NB4 (cell line): Measurements from ENCODE around the gene HAPLN2.

Source experiments
- POLR2A ChIP-seq: IDR thresholded peaks from 2 replicates; pipeline ENCODE4 v1.6.1; 2011; ENCODE audit warnings: mild to moderate bottlenecking; ENCODE audit not compliant: insufficient read length; ENCODE audit errors: extremely low read depth
- TF ChIP-seq, protein P1 (sequence below): IDR thresholded peaks from one replicate; pipeline ENCODE4 v1.5.1; 2012; ENCODE audit warnings: low read depth, low read length
- TF ChIP-seq, protein P2 (sequence below): IDR thresholded peaks from 2 replicates; pipeline ENCODE4 v1.6.1; 2011; ENCODE audit warnings: low read depth, low read length

DNA sequence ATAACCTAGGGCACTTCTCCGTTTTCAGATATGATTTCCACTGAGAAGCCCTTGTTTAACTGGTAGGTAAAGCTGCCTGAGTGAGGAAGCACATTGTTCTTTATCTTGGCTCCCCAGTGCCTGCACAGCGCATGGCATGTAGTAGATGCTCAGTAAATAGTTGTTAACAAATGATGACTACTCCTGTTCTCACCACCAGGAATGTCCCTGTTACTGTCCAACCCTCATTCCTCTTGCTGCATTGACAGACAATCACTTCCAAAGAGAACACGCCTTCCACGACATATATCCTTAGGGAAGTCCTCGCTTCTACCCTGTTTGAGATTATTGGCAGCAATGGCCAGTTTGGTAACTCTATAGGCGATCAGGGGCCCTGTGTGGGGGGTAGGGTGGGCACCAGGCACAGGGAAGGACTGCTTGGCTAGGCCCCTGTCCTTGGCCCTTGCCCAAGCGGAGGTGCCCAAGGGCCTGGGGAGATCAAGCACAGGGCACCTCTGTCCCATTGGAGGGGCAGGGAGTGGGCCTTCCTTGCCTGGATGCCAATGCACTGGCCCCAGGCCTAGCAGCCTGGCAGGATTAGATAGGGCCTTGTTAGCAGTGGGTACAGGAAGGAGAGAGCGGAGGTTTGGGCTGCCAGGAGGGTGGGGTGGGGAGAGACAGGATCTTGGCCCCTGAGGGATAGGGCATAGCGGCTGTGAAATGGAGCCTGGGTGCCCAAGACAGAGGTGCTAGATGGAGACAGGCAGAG is 47.8 kb downstream of the HAPLN2 start:
- TF ChIP-seq, protein P1, sequence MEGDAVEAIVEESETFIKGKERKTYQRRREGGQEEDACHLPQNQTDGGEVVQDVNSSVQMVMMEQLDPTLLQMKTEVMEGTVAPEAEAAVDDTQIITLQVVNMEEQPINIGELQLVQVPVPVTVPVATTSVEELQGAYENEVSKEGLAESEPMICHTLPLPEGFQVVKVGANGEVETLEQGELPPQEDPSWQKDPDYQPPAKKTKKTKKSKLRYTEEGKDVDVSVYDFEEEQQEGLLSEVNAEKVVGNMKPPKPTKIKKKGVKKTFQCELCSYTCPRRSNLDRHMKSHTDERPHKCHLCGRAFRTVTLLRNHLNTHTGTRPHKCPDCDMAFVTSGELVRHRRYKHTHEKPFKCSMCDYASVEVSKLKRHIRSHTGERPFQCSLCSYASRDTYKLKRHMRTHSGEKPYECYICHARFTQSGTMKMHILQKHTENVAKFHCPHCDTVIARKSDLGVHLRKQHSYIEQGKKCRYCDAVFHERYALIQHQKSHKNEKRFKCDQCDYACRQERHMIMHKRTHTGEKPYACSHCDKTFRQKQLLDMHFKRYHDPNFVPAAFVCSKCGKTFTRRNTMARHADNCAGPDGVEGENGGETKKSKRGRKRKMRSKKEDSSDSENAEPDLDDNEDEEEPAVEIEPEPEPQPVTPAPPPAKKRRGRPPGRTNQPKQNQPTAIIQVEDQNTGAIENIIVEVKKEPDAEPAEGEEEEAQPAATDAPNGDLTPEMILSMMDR, result no peak
- no peak for TF ChIP-seq POLR2A
- TF ChIP-seq, protein P2, sequence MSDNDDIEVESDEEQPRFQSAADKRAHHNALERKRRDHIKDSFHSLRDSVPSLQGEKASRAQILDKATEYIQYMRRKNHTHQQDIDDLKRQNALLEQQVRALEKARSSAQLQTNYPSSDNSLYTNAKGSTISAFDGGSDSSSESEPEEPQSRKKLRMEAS, result no peak
